H1 (cell line): ENCODE data around the gene FAM222B. TPM values are rescaled to one million over a fixed set of nuclear protein-coding genes. Genes with fewer than 3 reads are reported as not detected.

ENCODE experiments used
- CTCF ChIA-PET: fragments of 300-600 bp; sonication (Branson Sonifier 250); formaldehyde crosslinking; loops from one replicate; lab custom pipeline; 2021; ENCODE audit not compliant: partially characterized antibody; lab: Charles Lee
- POLR2A ChIA-PET: fragments of 300-600 bp; sonication (Branson Sonifier 250); formaldehyde crosslinking; loops from one replicate; lab custom pipeline; 2021; ENCODE audit warnings: inconsistent platforms; ENCODE audit not compliant: partially characterized antibody; lab: Charles Lee
- DNase-seq, 2 experiments: peaks; one replicate each; pipeline versions ENCODE4 v3.0.0 to v3.0.0-alpha.2; 2010 to 2022; ENCODE audit warnings: low spot score in 2 of 2, low read depth in 1 of 2, mixed read lengths in 1 of 2
- FAIRE-seq: peaks from 2 replicates; lab custom pipeline; 2011; peaks lifted over from hg19 to GRCh38; lab: Jason Lieb, UNC
- H2AFZ ChIP-seq: 2 replicates; pipeline ENCODE4 v1.8.1; 2012; ENCODE audit warnings: low read length, inconsistent platforms
- H2AK5ac ChIP-seq: 2 replicates; pipeline ENCODE4 v1.6.1; 2013; ENCODE audit warnings: low read depth, low read length
- H2BK120ac ChIP-seq: replicated peaks from 2 replicates; pipeline ENCODE3; 2013; ENCODE audit warnings: low read depth, low read length, inconsistent platforms
- H2BK12ac ChIP-seq: 2 replicates; pipeline ENCODE4 v1.6.1; 2013; ENCODE audit warnings: low read depth, low read length
- H2BK15ac ChIP-seq: 2 replicates; pipeline ENCODE4 v1.6.1; 2013; ENCODE audit warnings: low read length
- H2BK20ac ChIP-seq: 2 replicates; pipeline ENCODE4 v1.6.1; 2013; ENCODE audit warnings: low read length
- H2BK5ac ChIP-seq: 2 replicates; pipeline ENCODE4 v1.6.1; 2013; ENCODE audit warnings: low read depth, low read length
- H3K14ac ChIP-seq: 2 replicates; pipeline ENCODE4 v1.6.1; 2013; ENCODE audit warnings: inconsistent platforms; ENCODE audit not compliant: insufficient read length
- H3K18ac ChIP-seq: 2 replicates; pipeline ENCODE4 v1.6.1; 2013; ENCODE audit warnings: low read length; ENCODE audit errors: extremely low read depth
- H3K23ac ChIP-seq: 2 replicates; pipeline ENCODE4 v1.6.1; 2013; ENCODE audit warnings: inconsistent platforms; ENCODE audit not compliant: insufficient read length
- H3K23me2 ChIP-seq: 2 replicates; pipeline ENCODE4 v1.6.1; 2013; ENCODE audit warnings: low read depth, low read length
- H3K27ac ChIP-seq: 2 replicates; pipeline ENCODE4 v1.6.1; 2011; ENCODE audit warnings: low read depth, low read length, inconsistent platforms
- H3K27me3 ChIP-seq, 4 experiments: replicated peaks in 1 of 4; 1 replicate in 1 of 4; 2 replicates in 3 of 4; pipeline versions ENCODE4 v1.6.1 to v1.8.1; 2011 to 2013; ENCODE audit warnings: low read length in 3 of 4, mild to moderate bottlenecking in 3 of 4, inconsistent platforms in 2 of 4, mixed read lengths in 2 of 4, moderate library complexity in 1 of 4; ENCODE audit not compliant: control insufficient read depth in 3 of 4, insufficient read depth in 3 of 4; ENCODE audit errors: extremely low read depth in 1 of 4
- H3K36me3 ChIP-seq, 4 experiments: 2 replicates each; pipeline versions ENCODE4 v1.6.1 to v1.8.1; 2011 to 2013; ENCODE audit warnings: mild to moderate bottlenecking in 4 of 4, low read length in 3 of 4, moderate library complexity in 2 of 4, control low read depth in 1 of 4, inconsistent platforms in 1 of 4; ENCODE audit not compliant: insufficient read depth in 4 of 4, control insufficient read depth in 2 of 4
- H3K4ac ChIP-seq: replicated peaks from 2 replicates; pipeline ENCODE3; 2013; ENCODE audit warnings: low read length, low read depth, mixed read lengths, inconsistent platforms; ENCODE audit not compliant: insufficient read length
- H3K4me1 ChIP-seq, 4 experiments: replicated peaks in 1 of 4; 1 replicate in 1 of 4; 2 replicates in 3 of 4; pipeline versions ENCODE4 v1.6.1 to v1.8.1; 2011 to 2013; ENCODE audit warnings: low read length in 3 of 4, inconsistent platforms in 2 of 4, mixed read lengths in 1 of 4; ENCODE audit not compliant: insufficient read depth in 4 of 4, control insufficient read depth in 3 of 4
- H3K4me2 ChIP-seq, 2 experiments: 2 replicates each; pipeline versions ENCODE4 v1.6.1 to v1.8.1; 2011 to 2013; ENCODE audit warnings: low read depth in 2 of 2, low read length in 2 of 2, control low read depth in 1 of 2, inconsistent platforms in 1 of 2, mild to moderate bottlenecking in 1 of 2; ENCODE audit not compliant: insufficient read depth in 1 of 2
- H3K4me3 ChIP-seq, 4 experiments: fragments of 200-600, 300-600 bp in 1 of 4; sonication (generic), shearing (Covaris generic), sonication (Bioruptor Twin) in 1 of 4; 2 replicates each; pipeline versions ENCODE4 v1.5.1 to v1.8.1; 2011 to 2016; ENCODE audit warnings: low read length in 4 of 4, low read depth in 3 of 4, control low read depth in 2 of 4, inconsistent platforms in 2 of 4, mild to moderate bottlenecking in 2 of 4, mixed read lengths in 1 of 4, moderate library complexity in 1 of 4; ENCODE audit not compliant: insufficient read depth in 2 of 4; ENCODE audit errors: extremely low read depth in 1 of 4
- H3K56ac ChIP-seq: replicated peaks from 2 replicates; pipeline ENCODE3; 2013; ENCODE audit warnings: low read depth, mild to moderate bottlenecking, mixed read lengths, low read length, inconsistent platforms; ENCODE audit not compliant: insufficient read length
- H3K79me1 ChIP-seq: 2 replicates; pipeline ENCODE4 v1.6.1; 2013; ENCODE audit warnings: low read depth, low read length, control low read depth
- H3K79me2 ChIP-seq, 2 experiments: 2 replicates each; pipeline versions ENCODE4 v1.6.1 to v1.8.1; 2012 to 2013; ENCODE audit warnings: low read length in 2 of 2, mild to moderate bottlenecking in 2 of 2, inconsistent platforms in 1 of 2; ENCODE audit not compliant: insufficient read depth in 2 of 2, control insufficient read depth in 1 of 2
- H3K9ac ChIP-seq, 4 experiments: replicated peaks in 1 of 4; 1 replicate in 1 of 4; 2 replicates in 3 of 4; pipeline versions ENCODE4 v1.6.1 to v1.8.1; 2011 to 2013; ENCODE audit warnings: low read depth in 3 of 4, low read length in 3 of 4, control low read depth in 2 of 4, mild to moderate bottlenecking in 2 of 4, moderate library complexity in 2 of 4, inconsistent platforms in 1 of 4; ENCODE audit errors: extremely low read depth in 1 of 4
- H3K9me3 ChIP-seq, 2 experiments: 2 replicates each; pipeline versions ENCODE4 v1.6.1 to v1.8.1; 2012 to 2013; ENCODE audit warnings: mild to moderate bottlenecking in 2 of 2, moderate library complexity in 2 of 2, control low read depth in 1 of 2, inconsistent platforms in 1 of 2, low read depth in 1 of 2, low read length in 1 of 2, mixed read lengths in 1 of 2; ENCODE audit not compliant: insufficient read depth in 2 of 2
- H4K20me1 ChIP-seq, 2 experiments: replicated peaks in 1 of 2; 2 replicates each; pipeline versions ENCODE3 to v1.8.1; 2011 to 2013; ENCODE audit warnings: inconsistent platforms in 2 of 2, low read length in 2 of 2, mild to moderate bottlenecking in 1 of 2; ENCODE audit not compliant: insufficient read depth in 2 of 2, control insufficient read depth in 1 of 2
- H4K5ac ChIP-seq: 2 replicates; pipeline ENCODE4 v1.6.1; 2013; ENCODE audit warnings: low read length, low read depth, mixed read lengths, inconsistent platforms; ENCODE audit not compliant: insufficient read length
- H4K8ac ChIP-seq: 2 replicates; pipeline ENCODE4 v1.8.0; 2013; ENCODE audit warnings: mild to moderate bottlenecking, moderate library complexity, low read length, inconsistent platforms; ENCODE audit not compliant: insufficient read depth; ENCODE audit errors: extremely low read depth
- H4K91ac ChIP-seq: replicated peaks from 2 replicates; pipeline ENCODE3; 2013; ENCODE audit warnings: low read length, mixed read lengths, inconsistent platforms; ENCODE audit not compliant: insufficient read length
- WGBS, 2 experiments: shearing (Covaris generic) in 1 of 2; methylation state at CpG; one replicate each; pipeline versions ENCODE4 v1.1.6 to v1.1.7; 2013 to 2015; ENCODE audit warnings: low lambda C conversion rate in 2 of 2, mixed read lengths in 2 of 2, inconsistent platforms in 1 of 2, low coverage in 1 of 2, missing lambda C conversion rate in 1 of 2; ENCODE audit not compliant: insufficient replicate concordance in 2 of 2, insufficient coverage in 1 of 2, insufficient read length in 1 of 2; ENCODE audit errors: extremely low coverage in 1 of 2, missing lambda C conversion rate in 1 of 2; 5-methylcytosine and 5-hydroxymethylcytosine counted together
- polyA plus RNA-seq, 7 experiments: library from polyadenylated mRNA; depleted of rRNA in 3 of 7; stranded (reverse) in 5 of 7; unstranded in 2 of 7; fragments of >200 nt in 5 of 7; fragments of 200-250 nt in 2 of 7; gene quantifications; 1 replicate in 5 of 7; 2 replicates in 1 of 7; 4 replicates in 1 of 7; pipeline versions ENCODE4 v1.2.1 to v1.2.3, GENCODE V29; 2011 to 2013; ENCODE audit warnings: missing spikeins in 2 of 7, mixed read lengths in 2 of 7
- total RNA-seq: library from RNA; stranded (reverse); fragmentation: NEBNext Ultra II Directional; extraction: Animal tissue kit (Norgen Biotek cat#: 25700); gene quantifications from 2 replicates; pipeline ENCODE4 v1.2.1, GENCODE V29; 2021

The FAM222B gene
- total and polyA plus RNA-seq, 2 of the 8 experiments (the other 6 are each of a cell fraction or from before 2014, with no cell fraction given), result 42.1 to 81.7 TPM

- H3K4ac ChIP-seq, result no peak overlapping the region
- FAIRE-seq, result no peak
Observed at GRCh38 chr17:28740406-28741357, 101.9 kb downstream of the FAM222B start.

More at GRCh38 chr17:28740406-28741357, 101.9 kb downstream of the FAM222B start:
- Histone ChIP-seq H3K79me2 (peaks cover 10 to 14% of the 10 kb centered on the region in 2 experiments), H3K9me3 (no peaks in the 10 kb centered on the region), H3K23ac (no peak overlapping the region), H3K36me3 (peaks cover 6 to 12% (median 7%) of the 10 kb centered on the region in 4 experiments; a peak in 5 of 8 replicates), H3K4me3 (no peak overlapping the region), H3K79me1 (0 out of 2 replicates have a peak, but pooled peaks cover 2% of the 10 kb centered on the region), H3K4me1 (peaks cover 0 to 5% (median 3%) of the 10 kb centered on the region in 4 experiments; a peak in 5 of 7 replicates), H2BK15ac (peak overlapping the region; percentile 88; the same call in 1 of the 2 replicates), H2BK12ac (peak overlapping the region; percentile 75; the same call in 1 of the 2 replicates), H2BK20ac (no peak overlapping the region), H2BK120ac (no peak overlapping the region), H3K18ac (no peak overlapping the region), H3K56ac (no peak overlapping the region), H2BK5ac (peak overlapping the region; percentile 52; the same call in 1 of the 2 replicates), H3K4me2 (no peak overlapping the region), H4K5ac (no peak overlapping the region), H3K14ac (no peak overlapping the region), H4K8ac (peak overlapping the region; percentile 53; the same call in 1 of the 2 replicates), H3K9ac (no peak overlapping the region), H3K27me3 (no peaks in the 10 kb centered on the region), H3K23me2 (peaks cover 15% of the 10 kb centered on the region; the same call in 1 of the 2 replicates), H4K20me1 (peaks cover 0 to 4% of the 10 kb centered on the region in 2 experiments), H3K27ac (no peak overlapping the region), H2AK5ac (no peak overlapping the region), H2AFZ (no peak overlapping the region), H4K91ac (no peak overlapping the region)
- no peak for DNase-seq
- WGBS, 2 experiments, result 92% methylated on average over 10 of the region's 10 CpGs; no CpG with 5 or more reads in 1 of the 2 experiments
- ChIA-PET CTCF (interaction anchor here (0.8 to 5.6 kb wide), 5 partner anchors 10 to 108 kb away, joined by 3 to 70 read pairs (median 9); partner anchors contain the start of genes NEK8 and TLCD1), POLR2A (interaction anchor here (0.7 to 15.3 kb wide), 6 partner anchors 14 to 196 kb away, joined by 3 to 813 read pairs (median 3); partner anchors contain the start of genes FLOT2, NEK8, RPL23A and TLCD1)
